ENCODE results near the gene GARIN5B. TPM values are rescaled to one million over a fixed set of nuclear protein-coding genes. Genes with fewer than 3 reads are reported as not detected.
"Not testable (repeated sequence)": the region's sequence is repeated elsewhere in the genome, so short reads cannot be mapped to it uniquely, and the experiment has no call there.

Gene GARIN5B
- not detected for total RNA-seq

- H3K36me3 Mint-ChIP-seq (ENCODE audit: low read depth) = no peaks in the 10 kb centered on the region
- no peak within 1 kb of the TSS for H3K27ac Mint-ChIP-seq
- no peaks in the 10 kb centered on the region for H3K9me3 Mint-ChIP-seq
- no peak within 1 kb of the TSS for H3K4me3 Mint-ChIP-seq
- H3K27me3 Mint-ChIP-seq (ENCODE audit: low read depth) = peaks cover 6% of the 10 kb centered on the region
- intact Hi-C loops (cut with micrococcal nuclease) = no loop called here
- no peaks in the 10 kb centered on the region for H3K4me1 Mint-ChIP-seq (ENCODE audit: low read depth)
- no peak for DNase-seq
- CTCF ChIA-PET = no interaction called here
Observed at GRCh38 chr19:55362990-55363716, at the start of gene GARIN5B. TSS of gene GARIN5B (minus strand) at chr19:55363260. CDS start at chr19:55363066, 194 bp downstream.

- no peak for DNase-seq
- CTCF ChIA-PET = interaction anchor here (1.5 kb wide), 1 partner anchor 118 kb away, joined by 4 read pairs; no protein-coding TSS in a partner anchor
- Mint-ChIP-seq H3K36me3 (ENCODE audit: low read depth) (peaks cover 24% of the 10 kb centered on the region), H3K4me1 (ENCODE audit: low read depth) (peaks cover 25% of the 10 kb centered on the region), H3K27me3 (ENCODE audit: low read depth) (no peaks in the 10 kb centered on the region), H3K4me3 (no peak overlapping the region), H3K27ac (no peak overlapping the region), H3K9me3 (peaks cover 4% of the 10 kb centered on the region)
- intact Hi-C loops (cut with micrococcal nuclease) = no loop called here
Observed at GRCh38 chr19:55410168-55410567, 47.1 kb upstream of the GARIN5B start.

GRCh38 chr19:55409179-55409578 is 46.1 kb upstream of the GARIN5B start:
- H3K36me3 Mint-ChIP-seq (ENCODE audit: low read depth) = peaks cover 26% of the 10 kb centered on the region
- not testable (repeated sequence) for DNase-seq; H3K9me3 Mint-ChIP-seq; H3K27me3 Mint-ChIP-seq (ENCODE audit: low read depth)
- peaks cover 25% of the 10 kb centered on the region for H3K4me1 Mint-ChIP-seq (ENCODE audit: low read depth)
- CTCF ChIA-PET = interaction anchor here (1.0 to 1.2 kb wide), 4 partner anchors 11 to 117 kb away, joined by 3 to 6 read pairs (median 4); partner anchors contain the start of gene TMEM238
- H3K4me3 Mint-ChIP-seq = peak overlapping the region; percentile 1
- intact Hi-C loops (cut with micrococcal nuclease) = loop anchor here (5.0 kb wide), 3 partner anchors 107 to 1272 kb away; partner anchors contain the start of genes BRSK1, CNOT3 and HSPBP1
- H3K27ac Mint-ChIP-seq = peak overlapping the region; percentile 96

GRCh38 chr19:55408533-55408872 is 45.4 kb upstream of the GARIN5B start:
- intact Hi-C loops (cut with micrococcal nuclease) = loop anchor here (1.0 to 5.0 kb wide), 10 partner anchors 23 to 1271 kb away; partner anchors contain the start of genes BRSK1, CNOT3, HSPBP1 and ISOC2
- CTCF ChIA-PET = interaction anchor here (1.0 to 1.2 kb wide), 3 partner anchors 24 to 117 kb away, joined by 3 to 6 read pairs (median 5); partner anchors contain the start of gene TMEM238
- peak overlapping the region; percentile 96 for H3K27ac Mint-ChIP-seq
- H3K4me1 Mint-ChIP-seq (ENCODE audit: low read depth) = peaks cover 25% of the 10 kb centered on the region
- no peak for DNase-seq
- H3K9me3 Mint-ChIP-seq = peaks cover 4% of the 10 kb centered on the region
- H3K27me3 Mint-ChIP-seq (ENCODE audit: low read depth) = no peaks in the 10 kb centered on the region
- H3K36me3 Mint-ChIP-seq (ENCODE audit: low read depth) = peaks cover 32% of the 10 kb centered on the region
- H3K4me3 Mint-ChIP-seq = peak overlapping the region; percentile 93

GRCh38 chr19:55407800-55408532 is 44.9 kb upstream of the GARIN5B start:
- peaks cover 37% of the 10 kb centered on the region for H3K36me3 Mint-ChIP-seq (ENCODE audit: low read depth)
- H3K4me1 Mint-ChIP-seq (ENCODE audit: low read depth) = peaks cover 27% of the 10 kb centered on the region
- H3K27me3 Mint-ChIP-seq (ENCODE audit: low read depth) = no peaks in the 10 kb centered on the region
- intact Hi-C loops (cut with micrococcal nuclease) = loop anchor here (1.0 to 5.0 kb wide), 11 partner anchors 23 to 1271 kb away; partner anchors contain the start of genes BRSK1, CNOT3, HSPBP1 and ISOC2
- H3K27ac Mint-ChIP-seq = peak overlapping the region; percentile 96
- peak; percentile 98 for DNase-seq
- CTCF ChIA-PET = interaction anchor here (0.6 to 1.2 kb wide), 3 partner anchors 24 to 116 kb away, joined by 3 to 6 read pairs (median 5); partner anchors contain the start of gene TMEM238
- H3K9me3 Mint-ChIP-seq = peaks cover 4% of the 10 kb centered on the region
- peak overlapping the region; percentile 93 for H3K4me3 Mint-ChIP-seq

GRCh38 chr19:55407550-55407799 is 44.4 kb upstream of the GARIN5B start, which contains the start of gene UBE2S:
TSS of gene UBE2S (minus strand) at chr19:55407788. CDS start at chr19:55407589, 199 bp downstream.
- CTCF ChIA-PET = interaction anchor here (0.6 kb wide), 1 partner anchor 59 kb away, joined by 3 read pairs; no protein-coding TSS in a partner anchor
- not testable (repeated sequence) for H3K9me3 Mint-ChIP-seq; H3K27me3 Mint-ChIP-seq (ENCODE audit: low read depth); DNase-seq
- peaks cover 42% of the 10 kb centered on the region for H3K36me3 Mint-ChIP-seq (ENCODE audit: low read depth)
- H3K4me1 Mint-ChIP-seq (ENCODE audit: low read depth) = peaks cover 27% of the 10 kb centered on the region
- intact Hi-C loops (cut with micrococcal nuclease) = loop anchor here (1.0 to 5.0 kb wide), 4 partner anchors 69 to 1270 kb away; partner anchors contain the start of genes BRSK1, CNOT3, HSPBP1 and ZNF628
- peak within 1 kb of the TSS; percentile 96 for H3K27ac Mint-ChIP-seq
- peak within 1 kb of the TSS; percentile 93 for H3K4me3 Mint-ChIP-seq

GRCh38 chr19:55406826-55407549 is 43.9 kb upstream of the GARIN5B start:
- intact Hi-C loops (cut with micrococcal nuclease) = loop anchor here (1.0 to 5.0 kb wide), 4 partner anchors 69 to 1270 kb away; partner anchors contain the start of genes BRSK1, CNOT3, HSPBP1 and ZNF628
- H3K27ac Mint-ChIP-seq = peak overlapping the region; percentile 75
- H3K36me3 Mint-ChIP-seq (ENCODE audit: low read depth) = peaks cover 47% of the 10 kb centered on the region
- H3K4me3 Mint-ChIP-seq = peak overlapping the region; percentile 93
- H3K9me3 Mint-ChIP-seq = peaks cover 4% of the 10 kb centered on the region
- CTCF ChIA-PET = interaction anchor here (0.6 kb wide), 1 partner anchor 60 kb away, joined by 3 read pairs; no protein-coding TSS in a partner anchor
- no peaks in the 10 kb centered on the region for H3K27me3 Mint-ChIP-seq (ENCODE audit: low read depth)
- peak; percentile 40 for DNase-seq
- peaks cover 27% of the 10 kb centered on the region for H3K4me1 Mint-ChIP-seq (ENCODE audit: low read depth)

- no peaks in the 10 kb centered on the region for H3K27me3 Mint-ChIP-seq (ENCODE audit: low read depth)
- intact Hi-C loops (cut with micrococcal nuclease) = loop anchor here (5.0 kb wide), 3 partner anchors 104 to 1269 kb away; partner anchors contain the start of genes BRSK1, CNOT3 and HSPBP1
- H3K9me3 Mint-ChIP-seq = peaks cover 4% of the 10 kb centered on the region
- peaks cover 27% of the 10 kb centered on the region for H3K4me1 Mint-ChIP-seq (ENCODE audit: low read depth)
- CTCF ChIA-PET = interaction anchor here (0.8 kb wide), 1 partner anchor 12 kb away, joined by 3 read pairs; no protein-coding TSS in a partner anchor
- H3K36me3 Mint-ChIP-seq (ENCODE audit: low read depth) = peaks cover 52% of the 10 kb centered on the region
- H3K27ac Mint-ChIP-seq = peak overlapping the region; percentile 75
- H3K4me3 Mint-ChIP-seq = peak overlapping the region; percentile 93
- DNase-seq = no peak
Observed at GRCh38 chr19:55406091-55406825, 43.2 kb upstream of the GARIN5B start.

- intact Hi-C loops (cut with micrococcal nuclease) = loop anchor here (5.0 kb wide), 3 partner anchors 103 to 1268 kb away; partner anchors contain the start of genes BRSK1, CNOT3 and HSPBP1
- DNase-seq = no peak
- Mint-ChIP-seq H3K4me3 (peak overlapping the region; percentile 93), H3K4me1 (ENCODE audit: low read depth) (peaks cover 27% of the 10 kb centered on the region), H3K9me3 (peaks cover 4% of the 10 kb centered on the region), H3K27ac (peak overlapping the region; percentile 52), H3K36me3 (ENCODE audit: low read depth) (peaks cover 55% of the 10 kb centered on the region), H3K27me3 (ENCODE audit: low read depth) (no peaks in the 10 kb centered on the region)
- CTCF ChIA-PET = interaction anchor here (0.8 kb wide), 1 partner anchor 13 kb away, joined by 3 read pairs; no protein-coding TSS in a partner anchor
Observed at GRCh38 chr19:55405638-55406037, 42.6 kb upstream of the GARIN5B start.

- DNase-seq = no peak
- CTCF ChIA-PET = interaction anchor here (0.7 kb wide), 1 partner anchor 101 kb away, joined by 3 read pairs; no protein-coding TSS in a partner anchor
- peaks cover 52% of the 10 kb centered on the region for H3K36me3 Mint-ChIP-seq (ENCODE audit: low read depth)
- no peaks in the 10 kb centered on the region for H3K27me3 Mint-ChIP-seq (ENCODE audit: low read depth)
- intact Hi-C loops (cut with micrococcal nuclease) = no loop called here
- H3K27ac Mint-ChIP-seq = no peak overlapping the region
- H3K9me3 Mint-ChIP-seq = no peaks in the 10 kb centered on the region
- H3K4me1 Mint-ChIP-seq (ENCODE audit: low read depth) = peaks cover 33% of the 10 kb centered on the region
- H3K4me3 Mint-ChIP-seq = no peak overlapping the region
Observed at GRCh38 chr19:55402509-55402908, 39.4 kb upstream of the GARIN5B start.

- H3K9me3 Mint-ChIP-seq; intact Hi-C loops (cut with micrococcal nuclease); H3K27me3 Mint-ChIP-seq (ENCODE audit: low read depth); CTCF ChIA-PET; DNase-seq; H3K4me3 Mint-ChIP-seq; H3K27ac Mint-ChIP-seq: not testable (repeated sequence)
- peaks cover 30% of the 10 kb centered on the region for H3K4me1 Mint-ChIP-seq (ENCODE audit: low read depth)
- peaks cover 46% of the 10 kb centered on the region for H3K36me3 Mint-ChIP-seq (ENCODE audit: low read depth)
Observed at GRCh38 chr19:55401390-55401789, 38.3 kb upstream of the GARIN5B start.
